Nephron progenitor cell (in vitro differentiated cells): ENCODE measurements around the gene ACOT7.

Experiments
- DNase-seq: peaks from one replicate; pipeline ENCODE4 v3.0.0; 2021
- H3K27ac Mint-ChIP-seq: 2 replicates; pipeline ENCODE4 v1.8.0; 2021; ENCODE audit warnings: mild to moderate bottlenecking, moderate library complexity, mixed read lengths
- H3K27me3 Mint-ChIP-seq: 2 replicates; pipeline ENCODE4 v1.8.0; 2021; ENCODE audit warnings: mild to moderate bottlenecking, low read depth, mixed read lengths; ENCODE audit not compliant: poor library complexity
- H3K36me3 Mint-ChIP-seq: 2 replicates; pipeline ENCODE4 v1.8.0; 2021; ENCODE audit warnings: low read depth, mixed read lengths
- H3K4me1 Mint-ChIP-seq: 2 replicates; pipeline ENCODE4 v1.8.0; 2021; ENCODE audit warnings: mixed read lengths
- H3K4me3 Mint-ChIP-seq: 2 replicates; pipeline ENCODE4 v1.8.0; 2021; ENCODE audit warnings: mild to moderate bottlenecking, moderate library complexity, mixed read lengths
- H3K9me3 Mint-ChIP-seq: 2 replicates; pipeline ENCODE4 v1.8.0; 2021; ENCODE audit warnings: mild to moderate bottlenecking, moderate library complexity, mixed read lengths
- CTCF ChIP-seq: fragments of 200-600 bp; sonication (generic); IDR thresholded peaks from 2 replicates; pipeline ENCODE4 v1.5.0; 2021; ENCODE audit warnings: antibody characterized with exemption

ACOT7 gene

GRCh38 chr1:6260961-6261614, 132.5 kb downstream of the ACOT7 start, which contains the start of gene GPR153:
TSS of gene GPR153 (minus strand) at chr1:6261098. CDS start at chr1:6254905, 6,193 bp downstream.
- H3K27ac Mint-ChIP-seq = no peak within 1 kb of the TSS
- peak; percentile 66 for DNase-seq
- no peaks in the 10 kb centered on the region for H3K9me3 Mint-ChIP-seq
- peak within 1 kb of the TSS; percentile 74 for H3K4me3 Mint-ChIP-seq
- no peak for TF ChIP-seq CTCF
- H3K36me3 Mint-ChIP-seq = no peaks in the 10 kb centered on the region
- H3K4me1 Mint-ChIP-seq = peaks cover 53% of the 10 kb centered on the region
- peaks cover 49% of the 10 kb centered on the region for H3K27me3 Mint-ChIP-seq

GRCh38 chr1:6260433-6260934, 133.1 kb downstream of the ACOT7 start:
- H3K36me3 Mint-ChIP-seq = no peaks in the 10 kb centered on the region
- H3K4me1 Mint-ChIP-seq = peaks cover 47% of the 10 kb centered on the region
- no peak overlapping the region for H3K27ac Mint-ChIP-seq
- H3K4me3 Mint-ChIP-seq = no peak overlapping the region
- no peak for TF ChIP-seq CTCF
- no peaks in the 10 kb centered on the region for H3K9me3 Mint-ChIP-seq
- peaks cover 52% of the 10 kb centered on the region for H3K27me3 Mint-ChIP-seq
- peak; percentile 57 for DNase-seq

- Mint-ChIP-seq H3K27ac (no peak overlapping the region), H3K36me3 (no peaks in the 10 kb centered on the region), H3K4me1 (peaks cover 43% of the 10 kb centered on the region), H3K4me3 (peak overlapping the region; percentile 48), H3K27me3 (peaks cover 52% of the 10 kb centered on the region), H3K9me3 (no peaks in the 10 kb centered on the region)
- no peak for TF ChIP-seq CTCF
- peak; percentile 85 for DNase-seq
These were observed 133.8 kb downstream of the ACOT7 start for GRCh38 chr1:6259491-6260362.

- TF ChIP-seq CTCF = no peak
- peak overlapping the region; percentile 34 for H3K4me3 Mint-ChIP-seq
- peaks cover 33% of the 10 kb centered on the region for H3K4me1 Mint-ChIP-seq
- peaks cover 57% of the 10 kb centered on the region for H3K27me3 Mint-ChIP-seq
- H3K27ac Mint-ChIP-seq = no peak overlapping the region
- no peaks in the 10 kb centered on the region for H3K36me3 Mint-ChIP-seq
- DNase-seq = no peak
- H3K9me3 Mint-ChIP-seq = no peaks in the 10 kb centered on the region
These were observed 134.9 kb downstream of the ACOT7 start for GRCh38 chr1:6258675-6259074.

- H3K27me3 Mint-ChIP-seq = peaks cover 64% of the 10 kb centered on the region
- no peak overlapping the region for H3K27ac Mint-ChIP-seq
- no peak for TF ChIP-seq CTCF
- H3K9me3 Mint-ChIP-seq = no peaks in the 10 kb centered on the region
- H3K36me3 Mint-ChIP-seq = no peaks in the 10 kb centered on the region
- no peak overlapping the region for H3K4me3 Mint-ChIP-seq
- H3K4me1 Mint-ChIP-seq = peaks cover 23% of the 10 kb centered on the region
- no peak for DNase-seq
These were observed 136.0 kb downstream of the ACOT7 start for GRCh38 chr1:6257541-6258069.
